Lung microvascular endothelial cell (primary cell): Measurements from ENCODE around the gene TNS3. TPM values are rescaled to one million over a fixed set of nuclear protein-coding genes. Genes with fewer than 3 reads are reported as not detected.

Source experiments
- DNase-seq, 2 donors: peaks; one replicate each; pipeline versions ENCODE4 v3.0.0 to v3.0.0-alpha.2; 2010; ENCODE audit warnings: low read depth in 2 of 2
- total RNA-seq: library from RNA; depleted of rRNA; stranded (reverse); fragments of >200 nt; gene quantifications from 2 replicates; pipeline ENCODE4 v1.2.1, GENCODE V29; 2014

The TNS3 gene
- total RNA-seq, 1 donor from 2014 or later, result 10.3 TPM

DNA sequence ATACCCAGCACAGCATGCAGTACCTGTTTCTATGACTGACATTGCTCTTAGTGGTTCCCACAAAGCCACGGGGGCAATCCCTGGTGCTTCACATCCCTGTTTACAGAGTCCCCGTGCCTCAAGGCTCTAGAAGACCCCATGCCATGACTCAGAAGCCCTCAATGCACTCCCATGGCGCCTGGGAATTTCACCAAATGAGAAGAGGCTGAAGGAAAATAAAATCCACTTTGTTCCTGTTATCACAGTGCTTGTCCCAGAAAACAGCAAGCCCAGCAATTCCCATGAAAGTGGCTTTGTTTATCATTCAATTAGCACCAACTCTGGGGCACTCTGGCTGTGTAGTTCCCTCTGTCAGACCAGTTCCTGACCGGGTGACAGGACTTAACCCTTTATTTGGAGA is 268.3 kb downstream of the TNS3 start:
- DNase-seq, result no peak

DNA sequence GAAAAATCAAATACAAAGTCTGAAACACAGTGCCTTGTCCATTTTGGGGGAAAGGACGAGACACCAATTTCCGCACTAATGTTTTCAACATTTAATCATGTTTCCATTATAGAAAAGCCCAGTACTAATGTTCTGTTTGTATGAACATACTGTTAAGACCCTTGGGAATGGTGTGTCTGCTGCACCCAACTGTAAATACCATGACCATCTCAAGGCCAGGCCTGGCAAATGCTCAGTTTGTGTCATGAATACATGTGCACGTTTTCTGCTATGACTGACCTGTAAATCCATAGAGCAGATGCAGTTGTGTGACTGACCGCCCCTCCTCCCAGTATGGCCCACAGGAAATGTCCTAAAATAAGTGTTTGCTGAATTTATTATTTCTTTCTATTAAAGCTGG is 270.0 kb downstream of the TNS3 start:
- no peak for DNase-seq

DNA sequence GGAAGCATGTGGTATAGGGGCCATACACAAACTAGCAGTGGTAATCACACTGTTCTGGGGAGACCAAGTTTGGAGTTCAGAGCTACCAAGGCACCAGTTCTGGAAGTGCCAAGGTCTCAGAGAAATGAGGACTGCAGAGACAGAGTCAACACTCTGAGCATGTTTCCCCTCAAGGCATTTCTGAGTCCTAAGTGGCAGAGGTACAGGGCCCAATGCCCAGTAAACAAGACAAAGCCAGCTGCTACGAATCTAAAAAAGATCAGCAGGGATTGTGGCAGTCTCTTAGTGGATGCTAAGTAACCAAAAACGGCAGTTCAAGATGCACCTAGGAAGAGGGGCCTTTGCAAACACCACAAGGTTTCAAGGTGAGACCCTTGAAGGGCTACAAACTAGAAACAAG is 271.9 kb downstream of the TNS3 start:
- DNase-seq, result no peak

DNA sequence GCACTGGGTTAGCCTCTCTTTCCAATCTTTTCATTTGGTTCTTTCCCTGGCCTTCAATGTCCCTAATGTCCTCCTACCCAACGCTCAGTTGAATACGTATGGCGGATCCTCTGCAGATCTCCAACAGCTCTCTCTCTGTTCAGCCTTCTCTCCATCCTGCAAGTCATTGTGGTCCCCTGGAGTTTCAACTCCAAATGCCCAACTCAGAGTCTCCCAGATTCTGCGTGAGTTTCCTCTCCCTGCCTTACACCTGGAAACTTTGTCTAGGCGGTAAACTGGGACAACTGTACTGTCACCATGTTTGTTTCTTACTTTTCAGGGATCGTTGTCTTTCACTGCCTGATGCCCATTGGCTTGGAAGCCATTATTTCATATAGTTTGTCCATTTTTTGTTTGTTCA is 273.1 kb downstream of the TNS3 start:
- no peak for DNase-seq

DNA sequence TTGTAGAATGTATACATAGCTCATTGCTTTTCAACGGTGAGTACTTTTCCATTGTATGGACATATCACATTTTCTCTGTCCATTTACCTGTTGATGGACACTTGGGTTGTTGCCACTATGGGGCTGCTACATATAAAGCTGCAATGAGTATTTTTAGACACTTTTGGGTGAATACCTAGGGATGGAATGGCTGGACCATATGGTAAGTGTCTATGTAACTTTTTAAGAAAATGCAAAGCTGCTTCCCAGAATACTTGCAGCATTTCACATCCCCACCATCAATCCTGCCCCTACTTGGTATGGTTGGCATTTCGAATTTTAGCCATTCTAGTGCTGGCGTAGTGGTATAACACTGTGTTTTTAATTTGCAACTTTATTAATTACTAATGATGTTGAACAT is 274.6 kb downstream of the TNS3 start:
- DNase-seq, result no peak

DNA sequence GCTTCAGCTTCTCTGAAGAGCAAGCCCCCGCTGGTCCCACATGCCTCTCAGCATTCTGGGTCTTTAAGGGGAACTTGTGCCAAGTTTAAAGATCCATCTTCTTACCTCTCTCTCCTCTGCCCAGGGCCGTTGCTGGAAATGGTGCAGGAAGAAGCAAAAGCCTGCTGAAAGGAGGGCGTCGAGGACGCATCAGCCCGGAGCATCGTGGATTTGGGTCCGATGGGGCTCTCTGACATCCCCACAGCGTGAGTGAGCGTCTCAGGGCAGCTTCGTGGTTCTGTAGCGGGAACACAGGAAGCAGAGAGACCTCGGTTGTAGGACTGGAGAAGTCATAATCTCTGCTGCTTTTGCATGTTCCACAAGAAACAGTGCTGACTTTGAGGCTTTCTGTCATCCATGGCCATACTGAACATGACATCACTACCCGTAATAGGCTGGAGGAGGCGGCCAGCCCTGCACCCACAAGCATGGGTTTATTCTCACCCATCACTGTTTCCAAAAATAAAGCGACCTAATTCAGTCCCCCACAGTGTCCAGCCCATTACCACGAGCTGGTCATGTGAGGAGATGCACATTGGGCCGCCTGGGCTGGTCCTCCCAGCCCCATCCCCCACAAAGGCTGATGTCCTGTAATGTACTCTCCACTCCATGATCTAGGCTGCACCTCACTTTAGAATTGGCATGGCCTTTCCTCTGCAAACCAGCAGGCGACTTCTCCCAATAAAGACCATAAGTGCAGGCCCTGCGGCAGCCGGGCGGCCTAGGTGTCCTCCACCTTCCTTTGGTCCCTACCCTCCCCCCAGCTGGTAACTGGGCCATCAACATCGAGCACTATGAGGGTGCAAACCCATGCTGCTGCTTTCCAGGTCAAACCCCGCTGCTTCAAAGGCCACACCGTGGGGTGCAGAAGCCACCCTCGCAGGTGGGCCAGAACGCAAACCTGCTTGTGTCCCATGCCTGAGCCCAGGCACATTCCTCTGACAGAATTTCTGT is 276.9 kb downstream of the TNS3 start:
- no peak for DNase-seq

DNA sequence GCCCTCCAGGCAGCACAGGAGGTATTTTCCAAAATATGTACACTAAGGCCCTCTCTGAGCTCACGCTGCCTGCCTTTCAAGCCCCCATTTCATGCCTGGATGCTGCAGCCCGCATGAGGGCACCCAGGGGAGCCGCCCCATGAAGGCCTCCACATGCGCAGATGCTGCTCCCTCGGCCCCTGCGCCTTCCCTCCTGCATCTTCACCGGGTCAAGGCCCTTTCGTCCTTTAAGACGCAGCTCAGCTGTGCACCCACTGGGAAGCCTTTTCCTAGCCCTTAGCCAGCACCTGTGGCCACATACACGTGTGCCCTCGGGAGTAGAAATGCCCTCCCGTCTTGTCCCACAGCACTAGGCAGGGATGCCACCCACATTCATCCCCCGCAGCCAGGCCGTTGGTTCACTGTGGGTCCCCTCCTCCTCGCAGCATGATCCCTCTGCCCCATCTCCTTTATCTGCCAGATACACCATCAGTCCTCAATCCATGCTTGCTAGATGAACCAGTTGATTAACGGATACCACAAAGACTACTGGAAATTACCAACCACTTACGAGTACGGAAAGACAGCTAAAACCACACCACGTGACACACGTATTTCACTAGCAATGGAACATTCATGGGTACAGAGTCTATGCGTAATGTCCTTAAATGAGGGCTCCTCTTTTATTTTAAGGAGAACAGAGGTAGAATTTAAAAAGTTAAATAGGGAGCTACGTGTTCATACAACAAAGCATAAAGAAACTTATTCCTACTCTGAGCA is 278.0 kb downstream of the TNS3 start:
- no peak for DNase-seq

DNA sequence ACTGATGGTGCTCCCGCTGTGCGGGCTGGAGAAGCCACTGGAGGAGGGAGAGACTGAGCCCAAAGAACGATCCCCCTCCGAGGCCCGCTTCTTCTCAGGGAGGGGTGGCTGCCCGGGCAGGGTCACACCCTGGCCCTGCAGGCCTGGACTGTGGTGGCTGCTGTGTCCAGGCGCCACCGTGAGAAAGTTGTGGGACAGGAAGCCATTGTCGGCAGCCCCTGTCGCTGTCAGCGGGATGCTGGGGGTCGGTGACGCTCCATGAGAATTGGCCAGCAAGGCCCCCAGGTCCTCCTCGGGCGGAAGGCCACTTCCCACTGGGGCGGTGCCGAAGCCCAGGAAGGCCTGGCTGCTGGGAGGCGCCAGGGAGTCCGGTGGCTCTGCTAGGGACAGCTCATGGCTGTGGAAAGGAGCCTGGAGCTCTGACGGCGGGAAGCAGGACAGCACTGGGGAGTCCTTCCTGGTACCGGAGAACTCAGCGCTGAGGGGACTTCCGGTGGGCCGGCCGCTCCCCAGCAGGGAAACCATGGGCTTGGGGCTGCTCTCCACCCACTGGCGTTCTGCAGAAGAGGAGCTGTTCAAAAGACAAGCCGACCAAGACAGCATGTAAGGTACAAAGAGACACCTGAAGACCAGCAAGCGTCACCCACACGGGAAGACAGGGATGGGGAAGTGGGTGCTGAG is 278.8 kb downstream of the TNS3 start:
- DNase-seq, result no peak

DNA sequence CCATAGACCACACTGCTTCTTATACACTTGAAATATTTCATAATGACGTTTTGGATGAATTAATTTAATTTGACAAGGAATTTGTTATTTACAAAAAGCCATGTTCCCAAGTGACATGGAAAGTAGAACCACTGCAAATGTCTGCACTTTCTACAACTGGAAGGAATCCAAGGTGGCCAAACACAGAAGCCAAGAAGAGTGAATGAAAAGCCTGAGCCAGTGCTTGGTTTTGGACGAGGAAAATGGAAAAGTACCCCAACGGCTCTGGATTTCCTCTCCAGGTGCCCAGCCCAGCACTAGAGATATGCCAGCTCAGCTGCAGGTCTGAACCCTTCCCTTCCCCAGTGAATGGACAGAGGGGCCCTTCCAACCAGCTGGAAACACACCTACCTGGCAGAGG is 279.4 kb downstream of the TNS3 start:
- DNase-seq, result no peak

DNA sequence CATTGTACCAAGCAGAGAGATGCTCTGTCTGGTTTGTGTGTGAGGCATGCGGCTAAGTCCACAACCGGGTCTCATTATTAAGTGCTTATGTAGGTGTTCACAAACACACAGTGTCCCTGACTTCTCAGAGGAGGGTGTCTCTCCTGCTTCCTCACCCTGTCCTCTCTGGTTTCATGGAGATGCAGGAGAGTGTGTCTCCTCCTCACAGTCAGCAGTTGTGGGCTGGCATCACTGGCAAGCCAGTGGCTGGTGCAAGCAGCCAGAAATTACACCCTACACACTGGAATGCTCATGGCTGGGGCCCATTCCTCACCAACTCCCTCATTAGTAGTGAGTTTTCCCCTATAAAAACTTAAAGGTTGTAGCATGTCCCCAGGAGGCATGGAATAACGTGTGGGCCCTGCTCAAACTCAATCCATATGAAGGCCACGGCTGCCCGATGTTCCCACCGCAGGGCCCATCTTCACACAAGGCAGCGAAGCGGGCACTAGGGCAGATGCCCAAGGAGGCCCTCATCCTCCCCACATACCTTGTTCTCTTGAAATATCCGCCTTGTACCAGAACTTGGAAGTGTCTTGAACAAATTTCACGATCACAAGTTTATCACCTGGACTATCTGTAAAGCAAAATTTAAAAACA is 280.1 kb downstream of the TNS3 start:
- DNase-seq, result no peak

DNA sequence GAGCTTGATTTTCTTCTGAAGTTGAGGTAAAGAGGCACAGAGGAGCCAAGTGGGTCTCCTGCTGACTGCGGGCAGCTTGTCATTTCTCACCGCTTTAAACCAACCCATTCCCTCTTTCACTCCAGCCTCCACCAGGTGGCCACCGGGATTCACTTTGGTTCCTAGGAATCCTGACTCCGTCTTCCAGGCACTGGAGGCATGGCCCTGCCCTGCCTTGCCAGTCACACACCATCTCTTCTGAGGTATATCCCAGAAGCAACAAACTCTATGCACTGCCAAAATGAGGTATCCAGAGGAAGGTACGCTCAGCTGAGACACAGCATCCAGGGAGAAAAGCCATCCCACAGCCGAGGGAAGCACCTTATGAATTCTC is 280.8 kb downstream of the TNS3 start:
- DNase-seq, result no peak

DNA sequence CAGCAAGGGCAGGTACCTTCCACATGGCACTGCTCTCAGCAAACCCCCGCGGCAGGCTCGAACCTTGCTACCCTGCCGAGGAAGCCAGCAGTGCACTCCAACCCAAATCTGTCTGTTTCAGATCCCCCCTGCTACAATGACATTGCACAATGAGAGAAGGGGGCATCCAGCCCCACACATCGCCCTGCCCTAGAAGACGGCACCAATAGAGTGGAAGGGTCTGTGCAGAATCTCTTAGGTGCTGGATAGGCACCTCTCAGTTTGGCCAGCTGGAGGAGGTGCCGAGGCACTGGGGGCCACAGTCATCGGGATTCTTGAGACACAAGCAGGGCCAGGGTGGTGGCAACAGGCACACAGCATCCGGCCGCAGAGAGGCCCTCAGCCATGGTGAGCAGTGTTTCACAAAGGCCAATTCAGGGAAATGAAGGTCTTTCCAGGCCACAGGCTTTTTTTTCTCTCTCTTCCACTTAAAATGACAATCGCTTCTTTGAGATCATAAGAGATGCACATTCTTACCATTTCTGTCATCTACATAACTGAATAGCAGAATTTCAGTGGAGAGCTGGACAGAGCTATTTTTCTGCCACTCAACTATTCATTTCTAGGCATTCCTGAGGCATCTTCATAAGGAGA is 281.3 kb downstream of the TNS3 start:
- no peak for DNase-seq

DNA sequence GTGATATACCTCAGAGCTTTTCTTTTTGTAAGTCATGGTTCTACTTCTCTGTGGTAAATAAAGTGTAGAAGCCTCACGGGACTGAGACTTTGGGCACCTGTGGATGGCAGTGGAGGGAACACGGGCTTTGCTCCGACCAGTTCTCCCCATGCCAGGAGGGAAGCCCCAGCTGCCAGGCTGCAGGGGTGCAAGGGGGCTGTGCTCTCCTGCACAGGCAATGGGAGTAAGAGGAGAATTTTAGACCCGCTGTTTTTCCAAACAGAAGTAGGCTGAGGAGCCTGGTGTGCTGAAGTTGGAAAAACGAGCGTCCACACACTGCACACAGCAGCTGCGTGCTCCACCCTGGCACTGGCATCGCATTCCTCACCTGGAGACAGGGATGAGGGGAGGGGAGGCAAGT is 282.4 kb downstream of the TNS3 start:
- DNase-seq, result no peak

DNA sequence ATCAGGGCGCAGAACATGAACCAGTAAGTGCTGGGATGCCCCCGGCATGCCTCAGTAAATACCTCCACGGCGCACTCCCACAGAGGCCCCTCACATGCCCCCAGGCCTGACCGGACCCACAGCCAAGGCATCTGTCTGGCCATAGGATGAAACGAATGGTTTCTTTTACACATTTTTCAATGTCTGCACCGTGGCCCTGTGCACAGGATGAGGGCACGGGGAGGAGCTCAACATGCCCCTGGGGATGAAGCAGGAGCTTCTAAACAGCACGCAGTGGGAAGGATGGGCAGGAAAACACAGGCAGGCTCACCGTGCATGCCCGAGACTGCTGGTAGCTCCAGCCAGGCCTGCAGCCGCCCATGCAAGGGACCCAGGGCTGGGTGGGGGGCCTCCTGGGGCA is 283.3 kb downstream of the TNS3 start:
- no peak for DNase-seq

DNA sequence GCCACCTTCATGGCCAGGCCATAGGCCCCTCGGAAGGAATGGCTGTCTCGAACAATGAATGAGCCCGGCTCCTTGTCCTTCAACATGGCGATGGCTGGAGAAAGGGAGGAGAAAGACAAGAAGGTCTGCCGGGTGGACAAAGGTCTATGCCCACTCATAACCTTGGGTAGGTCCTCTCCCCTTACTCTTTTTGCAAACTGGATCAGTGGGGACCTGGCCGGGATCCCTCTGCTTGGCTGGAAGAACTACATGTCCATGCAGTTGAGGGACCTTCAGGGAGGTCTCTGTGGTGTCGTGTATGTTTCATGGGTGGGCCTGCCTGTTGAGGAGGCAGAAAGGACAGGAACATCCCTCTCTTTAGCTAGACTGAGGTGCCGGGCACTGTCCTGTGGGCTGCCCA is 284.8 kb downstream of the TNS3 start:
- DNase-seq, result no peak

DNA sequence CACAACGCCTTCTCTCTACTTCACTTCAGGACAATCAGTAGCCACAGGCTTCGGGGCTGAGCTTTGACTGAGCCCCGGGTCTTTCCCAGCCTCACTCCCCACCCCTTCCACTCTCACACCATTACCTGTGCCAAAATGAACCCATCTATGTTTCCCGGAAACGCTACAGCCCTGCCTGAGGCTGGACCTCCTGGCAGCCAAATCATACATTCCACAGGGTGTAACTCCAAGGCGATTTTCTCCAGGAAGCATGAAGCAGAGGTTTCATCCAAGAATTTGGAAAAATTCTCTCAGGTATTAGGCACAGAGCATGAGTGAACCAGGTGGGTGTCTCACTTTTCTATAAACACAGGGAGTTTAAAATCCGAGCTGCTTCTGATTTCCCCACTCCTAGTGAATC is 286.3 kb downstream of the TNS3 start:
- DNase-seq, result no peak

DNA sequence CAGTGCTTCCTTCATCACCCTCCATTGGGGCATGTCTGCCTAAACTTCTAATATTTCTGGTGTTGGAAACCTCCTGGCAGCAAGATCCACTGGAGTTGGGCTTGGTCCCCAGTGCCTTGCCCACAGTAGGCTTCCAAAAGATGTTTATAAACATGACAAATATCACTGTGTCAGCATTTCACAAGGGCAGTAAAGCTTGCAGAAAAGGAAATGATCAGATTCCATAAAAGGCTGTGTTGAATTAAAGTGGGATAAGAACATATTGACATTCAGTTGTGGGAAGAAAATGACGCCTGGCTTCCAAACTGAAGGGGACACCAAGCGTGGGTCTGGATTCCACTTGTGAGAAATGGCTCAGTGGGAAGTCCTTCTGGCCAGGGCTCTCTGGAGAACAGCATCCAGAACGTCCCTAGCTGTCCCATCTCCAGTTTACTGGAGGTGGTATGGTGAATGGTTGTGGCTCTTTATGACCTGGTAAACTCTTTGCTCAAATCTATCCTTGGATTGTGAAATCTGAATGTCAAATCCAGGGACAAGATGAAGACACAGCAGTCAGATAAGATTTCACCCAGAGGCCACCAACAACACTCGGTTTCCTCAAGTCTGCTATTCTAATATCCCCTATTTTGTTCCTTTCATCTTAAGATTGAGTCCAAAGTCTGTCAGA is 287.2 kb downstream of the TNS3 start:
- no peak for DNase-seq

DNA sequence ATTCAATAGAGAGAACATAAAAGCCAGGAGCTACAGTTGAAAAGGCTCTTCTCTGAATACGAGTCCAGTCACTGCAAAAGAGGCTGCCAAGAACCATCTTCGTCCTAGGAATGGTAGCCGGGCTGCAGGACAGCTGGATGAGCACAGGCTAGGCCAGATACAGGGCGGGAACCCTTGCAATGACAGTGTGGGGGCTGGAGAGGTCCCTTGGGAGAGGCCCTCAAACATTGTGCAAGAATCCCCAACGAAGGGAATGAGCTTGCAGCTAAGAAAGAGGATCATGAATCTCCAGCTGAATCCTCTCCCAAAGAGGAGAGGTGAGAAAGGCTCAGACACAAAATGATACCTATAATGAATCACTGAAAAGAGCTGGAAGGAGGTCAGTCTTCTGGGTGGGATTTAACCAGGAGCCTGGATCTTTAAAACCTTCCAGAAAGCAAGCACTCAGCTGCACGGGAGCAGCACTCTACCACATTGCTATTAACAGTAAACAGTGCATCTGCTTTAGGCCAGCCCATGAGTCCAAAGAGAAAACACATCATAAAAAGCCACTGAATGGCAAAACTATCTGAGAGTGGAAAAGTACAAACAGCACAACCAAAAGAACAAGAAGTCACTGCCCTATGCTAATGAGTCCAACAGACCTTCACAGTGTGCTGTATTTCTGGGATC is 287.9 kb downstream of the TNS3 start:
- no peak for DNase-seq

DNA sequence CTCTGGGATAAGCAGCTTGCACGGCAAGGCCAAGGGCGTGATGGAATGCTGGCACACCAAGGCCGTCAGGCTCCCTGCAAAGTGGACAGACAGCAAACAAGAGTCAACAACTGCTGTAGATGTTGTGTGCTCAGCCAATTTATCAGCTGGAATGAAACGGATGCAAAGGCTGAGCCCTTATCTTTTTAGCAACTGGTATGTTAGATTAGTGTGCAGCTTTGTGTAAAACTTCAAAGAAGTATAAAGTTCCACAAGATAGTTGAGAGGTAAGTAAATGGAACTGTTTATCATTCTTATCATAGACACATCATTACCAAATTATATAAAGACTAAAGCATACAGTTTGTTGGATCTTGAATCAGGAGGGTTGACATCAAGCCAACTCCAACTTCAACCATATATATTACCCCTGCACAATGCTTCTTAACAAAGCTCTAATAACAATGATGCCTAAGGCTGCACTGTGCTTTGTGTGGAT is 289.0 kb downstream of the TNS3 start:
- DNase-seq, result no peak

DNA sequence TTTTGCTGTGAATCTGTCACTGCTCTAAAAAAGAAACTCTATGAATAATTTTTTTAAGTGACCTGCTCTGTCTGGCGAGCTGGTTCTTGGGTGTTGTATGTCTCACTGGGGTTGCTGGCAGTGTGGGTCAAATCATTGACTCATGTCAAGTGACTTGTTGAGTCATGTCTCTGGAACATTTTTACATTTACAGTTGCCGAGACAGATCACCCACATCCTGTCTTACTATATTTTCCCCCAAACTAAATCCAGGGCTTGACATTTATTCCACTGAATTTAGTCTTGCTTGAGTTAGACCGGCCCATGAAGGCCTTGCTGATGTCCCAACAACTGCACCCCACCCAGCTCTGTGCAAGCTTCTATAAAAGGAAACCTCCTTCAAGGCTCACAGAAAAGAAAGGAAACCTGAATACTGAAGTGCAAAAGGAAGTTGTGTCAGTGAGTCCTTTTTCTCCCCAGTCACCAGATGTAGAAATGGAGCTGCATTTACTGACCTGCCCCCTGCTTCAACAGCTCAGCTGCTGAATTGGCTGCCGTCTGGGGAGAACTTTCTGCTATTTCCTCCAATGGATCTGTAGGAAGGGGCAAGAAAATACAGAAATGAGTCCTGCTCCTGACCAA is 290.3 kb downstream of the TNS3 start:
- DNase-seq, result peak; percentile 16 to 94
